T-helper 9 cell (primary cell): ENCODE results near the gene ART3.

Experiments used
- DNase-seq: peaks from one replicate; pipeline ENCODE4 v3.0.0-alpha.2; 2020

ART3 gene

DNA sequence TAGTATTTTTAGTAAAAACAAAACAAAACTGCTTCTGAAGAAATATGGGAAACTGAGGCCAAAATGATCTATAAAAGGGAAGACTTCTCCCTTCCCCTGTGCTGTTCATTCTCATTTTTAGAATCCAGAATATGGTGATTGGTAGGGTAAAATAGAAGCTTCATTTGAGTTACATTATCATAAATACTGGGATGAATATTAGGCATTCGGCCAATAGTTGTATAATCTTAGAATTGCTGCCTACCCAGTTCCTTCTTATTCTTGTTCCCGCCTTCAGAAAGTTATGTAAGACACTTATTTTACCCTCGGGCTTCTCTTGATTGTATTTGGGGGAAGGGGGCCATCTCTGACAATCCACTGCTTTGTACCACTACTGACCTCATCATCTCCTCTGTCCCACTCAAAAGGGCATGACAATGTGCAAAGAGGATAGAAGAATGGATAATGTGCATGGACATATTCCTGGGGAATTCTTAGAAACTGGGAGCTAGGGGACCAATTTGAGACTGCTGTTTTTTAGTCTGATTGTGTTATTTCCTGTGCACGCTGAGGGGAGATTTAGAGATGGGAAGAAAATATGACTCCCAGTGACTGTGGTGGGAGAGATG, 588 bp downstream of the ART3 start:
- no peak for DNase-seq

DNA sequence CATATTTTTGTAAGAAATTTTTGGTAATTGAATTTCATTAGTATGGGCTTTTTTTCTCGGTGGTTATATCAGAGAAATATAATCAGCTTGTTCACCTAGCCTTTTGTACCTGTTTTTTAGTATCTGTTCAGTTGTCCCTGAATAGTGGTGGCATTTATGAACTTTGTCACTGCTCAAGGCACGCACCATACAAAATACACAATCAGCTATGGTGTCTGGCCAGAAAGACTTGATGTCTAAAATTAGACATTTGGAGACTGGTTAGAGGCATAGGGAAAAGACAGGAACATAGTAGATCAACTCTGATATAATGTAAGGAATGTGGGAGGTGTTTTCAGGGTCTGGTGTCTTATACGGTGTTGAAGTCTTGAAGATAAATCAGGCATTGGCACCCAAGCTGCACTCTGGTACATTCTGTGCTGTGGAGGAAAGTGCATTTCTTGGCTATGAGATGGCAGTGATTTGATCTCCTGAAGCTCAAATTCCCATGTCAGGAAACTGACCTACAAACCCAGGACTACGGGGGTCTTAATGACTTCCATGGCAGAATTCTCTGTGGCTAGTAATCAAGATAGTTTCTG, 3.6 kb downstream of the ART3 start:
- DNase-seq: no peak

DNA sequence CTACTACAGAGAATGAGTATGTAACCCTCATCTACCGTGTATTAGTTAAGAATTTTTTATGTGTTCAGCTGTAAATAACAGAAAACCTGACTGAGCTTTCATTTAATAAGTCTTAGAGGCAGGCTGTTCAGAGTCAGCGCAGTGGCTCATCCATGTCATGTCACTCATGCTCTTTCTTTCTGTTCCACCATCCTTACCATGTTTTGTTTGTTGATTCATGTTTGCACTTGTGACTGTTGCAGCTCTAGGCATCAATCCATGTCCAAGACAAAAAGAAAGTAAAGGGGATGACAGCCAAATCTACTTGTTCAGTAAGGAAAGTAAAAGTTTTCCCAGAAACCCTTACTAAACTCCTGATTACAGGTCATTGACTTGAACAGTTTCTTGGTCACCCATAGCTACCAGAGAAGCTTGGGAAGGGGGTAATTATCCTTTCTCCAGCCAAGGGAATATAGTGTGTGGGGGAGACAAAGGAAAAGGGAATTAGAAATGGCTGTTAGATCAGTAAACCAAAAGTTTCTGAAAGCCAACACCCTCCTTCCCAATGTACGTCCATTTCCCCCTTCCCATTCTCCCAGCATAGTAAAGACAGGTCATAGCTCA, 9.0 kb downstream of the ART3 start:
- DNase-seq: no peak

DNA sequence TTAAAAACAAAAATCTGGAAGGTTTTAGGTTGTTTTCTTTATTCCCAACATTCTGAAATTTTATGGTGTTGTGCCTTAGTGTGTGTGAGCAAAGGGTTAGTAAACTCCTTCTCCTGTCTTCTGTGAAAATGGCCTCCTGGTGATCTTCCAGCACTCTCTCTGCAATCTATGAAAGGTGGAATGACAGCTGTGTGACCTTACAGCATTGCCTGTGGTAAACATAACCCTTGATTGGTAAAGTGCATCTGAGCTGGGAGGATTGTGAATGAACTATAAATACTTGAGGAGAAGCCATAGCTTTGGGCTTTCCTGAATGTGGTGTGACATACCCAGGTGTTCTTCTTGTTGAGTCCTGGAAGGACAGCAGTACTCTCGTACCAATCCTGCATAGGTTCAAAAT, 10.0 kb downstream of the ART3 start:
- DNase-seq: no peak

DNA sequence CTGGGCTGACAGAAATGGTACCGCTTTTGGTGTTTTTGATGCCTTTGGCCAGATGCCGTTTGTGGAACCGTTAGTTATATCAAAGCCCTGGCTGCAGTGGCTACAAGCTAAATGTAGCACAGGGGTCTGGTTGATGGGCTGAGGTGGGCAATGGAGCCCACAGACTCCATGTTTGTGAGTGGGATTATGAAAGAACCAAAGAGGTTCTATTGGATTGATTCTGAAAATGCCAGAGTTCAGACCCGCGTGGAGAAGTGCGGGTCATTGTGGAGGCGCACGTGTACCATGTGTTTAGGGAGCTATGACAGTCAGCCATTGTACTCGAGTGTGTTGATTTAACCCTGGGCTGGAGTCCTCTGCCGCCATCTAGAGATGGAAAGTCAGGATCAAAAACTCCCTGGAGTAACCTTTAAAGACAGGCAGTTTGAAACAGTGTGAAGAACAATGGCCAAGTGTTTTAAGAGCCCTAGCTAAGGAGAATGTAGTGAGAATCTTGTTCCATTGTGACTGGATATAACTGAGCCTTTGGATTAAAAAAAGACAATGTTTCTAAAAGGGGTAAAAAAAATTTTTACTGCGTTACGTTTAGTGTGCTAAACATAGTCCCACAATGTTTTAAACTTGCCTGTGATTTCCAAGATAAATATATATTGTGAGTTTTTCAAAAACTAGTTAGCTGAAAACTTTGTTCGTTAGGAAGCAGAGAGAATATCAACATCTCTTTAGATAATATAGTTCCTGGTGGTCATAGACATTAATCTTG, 12.7 kb downstream of the ART3 start:
- DNase-seq: no peak

DNA sequence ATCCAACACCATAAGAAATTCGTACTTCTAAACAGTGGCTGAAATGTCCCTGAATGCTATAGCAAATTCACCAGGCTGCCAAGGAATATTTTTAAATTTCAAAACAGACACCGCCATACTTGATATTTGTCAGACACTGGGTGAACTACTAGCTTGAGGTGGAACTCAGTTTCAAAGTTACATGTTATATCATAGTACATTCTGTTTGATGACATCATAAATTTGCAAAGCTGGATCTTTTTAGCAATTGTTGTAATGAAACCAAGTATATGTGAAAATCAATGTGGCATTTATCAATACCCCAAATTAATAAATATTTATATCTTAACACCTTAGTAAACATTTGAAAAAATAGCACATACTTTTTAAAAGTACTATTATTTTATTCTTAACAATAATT, 14.2 kb downstream of the ART3 start:
- DNase-seq: no peak

DNA sequence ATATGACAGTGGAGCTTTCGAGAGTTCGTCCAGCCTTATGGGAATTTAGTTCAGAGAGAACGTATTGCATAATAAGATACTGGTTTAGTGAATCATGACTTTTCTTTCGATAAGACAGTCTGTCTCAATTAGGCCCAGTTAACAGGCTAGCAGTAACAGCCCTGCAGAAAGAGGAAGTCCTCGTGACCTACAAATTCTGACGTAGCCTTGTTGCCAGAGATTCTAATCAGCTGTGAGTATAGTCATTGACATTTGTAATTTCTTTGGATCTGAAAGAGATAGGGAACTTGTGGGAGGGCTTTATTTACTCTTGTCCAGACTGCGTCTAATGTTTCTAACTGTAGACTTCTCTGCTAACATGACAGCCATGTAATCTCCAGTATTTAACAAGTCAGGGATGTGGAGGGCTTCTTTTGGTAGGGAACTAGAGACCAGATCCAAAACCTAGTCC, 15.8 kb downstream of the ART3 start:
- no peak for DNase-seq

DNA sequence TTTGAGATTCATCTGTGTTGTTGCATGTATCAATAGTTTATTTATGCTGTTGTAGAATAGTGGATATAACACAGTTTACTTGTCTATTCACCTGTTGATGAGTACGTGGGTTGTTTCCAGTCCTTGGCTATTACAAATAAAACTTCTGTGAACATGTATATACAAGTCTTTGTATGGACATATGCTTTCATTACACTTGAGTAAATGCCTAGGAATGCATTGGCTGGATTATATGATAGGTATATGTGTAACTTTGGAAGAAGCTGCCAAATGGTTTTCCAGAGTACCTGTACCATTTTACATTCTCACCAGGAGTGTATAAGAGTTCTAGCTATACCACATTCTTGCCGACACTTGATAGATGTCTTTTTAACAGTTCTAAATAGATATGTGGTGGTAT, 16.5 kb downstream of the ART3 start:
- DNase-seq: no peak

DNA sequence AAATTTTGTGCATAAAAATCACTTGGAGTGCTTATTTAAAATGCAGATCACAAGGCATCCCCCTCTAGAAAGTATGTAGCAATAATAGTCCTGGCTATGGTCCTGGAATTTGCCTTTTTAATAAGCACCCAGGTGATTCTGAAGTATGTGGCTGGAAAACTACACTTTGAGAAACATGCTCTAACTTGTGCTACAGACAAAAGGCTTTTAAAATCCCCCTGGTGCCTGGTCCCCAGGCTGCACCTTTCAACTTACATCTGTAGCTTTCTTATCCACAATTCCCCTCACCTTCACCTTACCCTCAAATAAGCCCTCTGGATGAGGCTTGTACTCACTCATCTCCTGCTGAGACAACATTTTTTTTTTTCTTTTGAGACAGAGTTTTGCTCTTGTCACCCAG, 21.1 kb downstream of the ART3 start:
- DNase-seq: no peak

DNA sequence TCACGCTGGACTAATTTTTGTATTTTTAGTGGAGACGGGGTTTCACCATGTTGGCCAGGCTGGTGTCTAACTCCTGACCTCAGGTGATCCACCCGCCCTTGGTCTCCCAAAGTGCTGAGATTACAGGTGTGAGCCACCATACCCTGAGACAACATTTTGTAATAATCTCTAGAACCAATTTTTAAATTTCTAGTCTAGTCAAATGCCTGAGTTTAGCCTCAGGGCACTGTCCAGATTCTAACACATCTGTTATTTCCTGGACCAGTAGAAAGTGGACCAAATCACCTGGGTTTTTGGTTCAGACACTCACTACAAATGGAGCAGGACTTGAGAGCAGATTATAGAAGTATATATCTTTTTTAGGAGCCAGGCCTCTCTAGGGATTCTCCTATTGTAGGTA, 21.6 kb downstream of the ART3 start:
- DNase-seq: no peak

DNA sequence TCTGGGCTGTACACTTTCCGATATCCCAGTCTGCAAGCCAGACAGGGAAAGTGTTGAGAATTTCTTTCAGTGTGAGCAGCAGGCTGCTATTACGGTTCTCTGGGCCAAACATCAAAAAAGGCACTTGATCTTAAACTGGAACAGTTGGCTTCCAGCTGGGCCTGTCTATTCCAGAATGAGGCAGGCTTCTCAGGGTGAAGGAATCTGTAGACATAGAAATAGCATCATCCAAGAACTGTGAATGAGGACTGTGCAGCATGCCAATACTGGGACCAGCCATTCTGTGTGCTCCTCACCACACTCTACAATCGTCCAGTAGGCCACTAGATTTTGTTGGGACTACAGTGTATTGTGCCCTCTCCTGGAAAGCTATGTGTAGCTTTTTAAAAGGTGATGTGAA, 31.1 kb downstream of the ART3 start:
- DNase-seq: no peak

DNA sequence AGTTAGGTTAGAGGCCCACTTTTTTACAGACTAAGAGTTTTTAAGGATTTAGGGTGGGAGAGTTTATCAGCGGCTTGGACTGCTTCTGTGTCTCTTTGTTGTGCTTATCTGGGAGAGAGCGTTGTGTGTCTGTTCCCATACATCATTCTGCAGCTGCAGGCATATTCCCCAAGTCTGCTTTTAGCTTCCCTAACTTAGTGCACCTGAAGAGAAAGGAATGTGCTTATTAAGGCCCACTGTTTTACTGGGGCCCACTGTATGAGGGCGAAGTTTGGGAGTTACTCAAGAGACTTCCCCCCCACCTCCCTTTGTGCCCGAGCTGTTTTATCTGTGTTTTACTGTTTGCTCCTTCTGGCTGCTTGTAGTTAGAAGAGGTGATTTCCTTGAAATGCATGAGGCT, 31.9 kb downstream of the ART3 start:
- no peak for DNase-seq

DNA sequence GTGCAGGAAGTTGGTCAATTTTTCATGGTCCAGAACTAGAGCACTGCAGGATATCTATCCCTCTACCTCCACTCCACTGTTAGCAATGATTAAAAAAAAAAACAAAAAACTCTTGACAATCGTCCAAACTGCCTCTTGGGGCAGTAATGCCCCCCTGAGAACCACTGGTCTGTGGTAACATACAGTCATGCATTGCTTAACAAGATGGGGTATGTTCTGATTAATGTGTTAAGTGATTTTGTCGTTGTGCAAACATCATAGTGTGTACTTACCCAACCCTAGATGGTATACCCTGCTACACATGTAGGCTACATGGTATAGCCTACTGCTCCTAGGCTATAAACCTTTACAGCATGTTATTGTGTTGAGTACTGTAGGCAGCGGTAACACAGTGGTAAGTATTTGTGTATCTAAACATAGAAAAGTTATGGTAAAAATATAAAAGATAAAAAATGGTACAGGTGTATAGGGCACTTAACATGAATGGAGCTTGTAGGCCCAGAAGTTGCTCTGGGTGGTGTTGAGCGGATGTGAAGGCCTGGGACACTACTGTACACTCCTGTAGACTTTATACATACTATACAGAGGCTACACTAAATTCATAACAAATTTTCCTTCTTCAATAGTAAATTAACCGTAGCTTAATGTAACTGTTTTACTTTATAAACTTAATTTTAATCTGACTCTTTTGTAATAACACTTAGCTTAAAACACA, 34.1 kb downstream of the ART3 start:
- no peak for DNase-seq

DNA sequence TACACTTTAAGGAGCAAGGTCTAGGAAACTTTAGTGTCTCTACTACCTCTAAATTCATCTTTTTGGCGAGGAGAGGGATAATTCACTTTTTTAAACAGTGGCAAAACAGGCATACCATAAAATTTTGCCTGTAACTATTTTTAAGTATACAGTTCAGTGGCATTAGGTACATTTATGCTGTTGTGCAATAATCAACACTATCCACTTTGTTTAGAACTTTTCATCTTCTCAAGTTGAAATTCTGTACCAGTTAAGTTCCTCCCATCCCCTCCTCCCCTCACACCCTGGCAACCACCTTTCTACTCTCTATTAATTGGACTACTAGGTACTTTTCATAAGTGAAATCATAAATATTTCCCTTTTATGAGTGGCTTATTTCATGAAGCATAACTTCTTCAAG, 42.3 kb downstream of the ART3 start:
- DNase-seq: no peak

DNA sequence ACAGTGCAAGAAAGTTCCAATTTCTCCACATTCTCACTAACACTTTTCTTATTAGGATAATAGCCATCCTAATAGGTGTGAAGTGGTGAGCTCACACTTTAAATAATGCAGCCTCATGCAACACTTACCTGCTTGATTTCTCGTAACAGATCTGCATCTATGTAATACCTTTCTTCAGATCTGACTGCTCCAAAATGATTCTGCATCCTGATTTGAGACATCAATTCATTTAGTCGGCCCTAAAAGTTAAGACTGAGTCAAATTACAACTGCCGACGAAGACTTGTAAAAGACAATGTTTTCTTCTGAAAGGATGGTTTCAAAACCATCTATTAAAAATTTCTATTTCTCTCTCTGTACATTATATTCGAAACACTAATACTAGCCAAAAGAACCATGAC, 43.0 kb downstream of the ART3 start:
- no peak for DNase-seq

DNA sequence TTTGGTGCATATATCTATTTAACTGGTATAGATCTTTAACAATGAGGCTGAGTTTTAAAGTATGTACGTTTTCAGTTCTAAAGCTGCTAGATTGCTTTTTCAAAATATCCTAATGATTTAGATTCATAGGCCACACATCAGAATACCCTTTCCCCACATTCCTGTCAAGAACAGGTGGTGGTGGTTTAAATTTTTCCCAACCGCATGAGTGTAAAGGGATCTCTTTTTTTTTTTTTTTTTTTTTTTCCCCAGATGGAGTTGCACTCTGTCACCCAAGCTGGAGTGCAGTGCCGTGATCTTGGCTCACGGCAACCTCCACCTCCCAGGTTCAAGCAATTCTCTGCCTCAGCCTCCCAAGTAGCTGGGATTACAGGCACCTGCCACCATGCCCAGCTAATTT, 45.7 kb downstream of the ART3 start:
- DNase-seq: no peak

DNA sequence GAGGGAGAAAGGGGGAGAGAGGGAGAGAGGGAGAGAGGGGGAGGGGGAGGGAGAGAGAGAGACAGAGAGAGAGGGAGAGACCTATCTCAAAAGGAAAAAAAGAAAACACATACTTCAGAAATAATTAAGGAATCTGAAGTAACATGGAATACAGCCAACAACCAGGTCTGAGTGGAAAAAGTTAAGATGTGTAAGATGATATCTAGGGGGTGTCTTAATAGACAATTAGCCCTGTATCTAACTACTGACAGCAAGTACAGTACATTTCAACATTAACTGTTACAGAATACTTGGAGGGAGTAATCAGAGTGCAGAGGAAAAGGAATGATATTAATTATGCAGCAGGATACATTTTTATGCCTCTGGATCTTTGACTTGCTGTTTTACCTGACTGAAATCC, 51.3 kb downstream of the ART3 start:
- no peak for DNase-seq

DNA sequence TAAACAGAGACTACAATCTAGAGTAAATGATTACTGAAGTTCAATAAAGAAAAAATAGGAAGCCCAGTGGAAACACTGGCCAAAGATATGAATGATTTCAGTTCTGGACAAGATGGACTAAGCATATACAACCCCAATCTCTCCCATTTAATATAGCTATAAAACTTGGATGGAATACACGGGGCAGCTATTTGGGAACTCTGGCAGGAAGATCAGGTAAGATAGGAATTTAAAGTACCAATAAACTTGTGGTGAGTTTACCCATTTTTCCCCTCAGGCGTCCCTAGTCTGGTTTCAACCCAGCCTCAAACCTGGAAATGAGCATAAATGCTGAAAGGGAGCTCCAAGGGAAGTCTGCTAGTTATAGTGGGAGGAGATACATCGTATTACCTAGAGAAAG, 53.2 kb downstream of the ART3 start:
- no peak for DNase-seq

DNA sequence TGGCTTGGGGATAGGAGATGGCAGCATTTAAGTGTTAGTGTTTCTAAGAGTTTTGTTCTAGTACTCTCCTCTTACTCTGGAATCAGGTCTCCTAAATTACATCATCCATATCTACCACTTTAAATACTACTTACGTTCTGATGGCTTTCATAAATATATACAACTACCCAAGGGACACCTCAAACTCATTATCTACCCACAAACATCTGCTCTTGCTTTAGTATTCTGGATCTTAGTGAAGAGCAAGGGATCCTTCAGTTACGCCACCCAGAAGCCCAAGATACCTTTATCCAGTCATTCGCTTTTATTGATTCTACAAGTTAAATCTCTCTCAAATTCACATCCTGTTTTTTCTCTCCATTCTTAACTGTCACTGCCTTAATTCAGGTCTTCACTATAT, 66.7 kb downstream of the ART3 start:
- DNase-seq: no peak

DNA sequence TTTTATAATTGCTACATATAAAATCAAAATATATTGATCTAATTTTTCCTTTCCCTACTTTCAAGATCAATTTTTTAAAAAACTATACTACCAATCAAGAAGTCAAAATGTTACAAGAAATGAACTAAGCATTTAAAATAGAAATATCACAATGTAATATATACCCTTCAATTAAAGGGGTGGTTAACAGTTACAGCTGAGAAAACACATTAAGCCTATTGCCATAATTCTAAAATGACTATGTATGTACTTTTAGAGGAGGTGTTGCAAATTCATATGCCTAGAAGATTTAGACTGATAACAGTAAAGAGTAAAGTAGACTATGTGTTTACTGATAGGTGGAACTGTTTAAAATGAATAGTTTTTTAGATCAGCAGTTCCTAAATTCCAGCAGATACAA, 70.0 kb downstream of the ART3 start:
- no peak for DNase-seq

DNA sequence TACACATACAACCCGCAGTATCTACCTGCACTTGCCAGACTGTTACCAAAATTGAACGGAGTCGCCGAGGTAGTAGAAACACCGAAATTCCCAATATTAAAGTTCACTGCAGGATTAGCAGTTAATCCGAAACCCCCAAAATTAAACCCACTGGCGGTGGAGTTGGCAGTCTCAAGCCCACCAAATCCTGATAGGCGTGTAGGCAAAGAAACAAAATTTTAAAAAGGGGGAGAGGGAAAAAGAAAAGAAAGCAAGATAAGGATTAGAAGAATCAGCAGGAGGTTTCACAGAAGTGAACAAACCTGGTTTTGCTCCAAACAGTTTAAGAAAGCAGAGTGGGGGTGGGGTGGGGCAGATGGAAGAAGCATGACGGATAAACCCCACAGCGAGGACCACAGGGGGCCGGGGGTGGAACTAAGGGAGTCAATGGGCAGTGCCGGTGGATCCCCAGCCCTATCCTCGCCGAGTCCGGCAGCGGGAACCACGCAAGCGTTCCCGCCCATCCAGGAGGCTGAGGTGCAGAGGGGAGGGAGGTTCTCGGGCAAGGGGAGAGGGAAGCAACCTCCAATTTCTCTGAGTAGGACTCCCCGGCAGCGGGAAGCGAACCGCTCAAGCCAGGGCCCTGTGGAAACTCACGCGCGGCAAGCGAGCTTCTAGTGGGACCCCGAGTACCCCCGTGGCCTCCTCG, 73.1 kb downstream of the ART3 start:
- DNase-seq: peak; percentile 5

DNA sequence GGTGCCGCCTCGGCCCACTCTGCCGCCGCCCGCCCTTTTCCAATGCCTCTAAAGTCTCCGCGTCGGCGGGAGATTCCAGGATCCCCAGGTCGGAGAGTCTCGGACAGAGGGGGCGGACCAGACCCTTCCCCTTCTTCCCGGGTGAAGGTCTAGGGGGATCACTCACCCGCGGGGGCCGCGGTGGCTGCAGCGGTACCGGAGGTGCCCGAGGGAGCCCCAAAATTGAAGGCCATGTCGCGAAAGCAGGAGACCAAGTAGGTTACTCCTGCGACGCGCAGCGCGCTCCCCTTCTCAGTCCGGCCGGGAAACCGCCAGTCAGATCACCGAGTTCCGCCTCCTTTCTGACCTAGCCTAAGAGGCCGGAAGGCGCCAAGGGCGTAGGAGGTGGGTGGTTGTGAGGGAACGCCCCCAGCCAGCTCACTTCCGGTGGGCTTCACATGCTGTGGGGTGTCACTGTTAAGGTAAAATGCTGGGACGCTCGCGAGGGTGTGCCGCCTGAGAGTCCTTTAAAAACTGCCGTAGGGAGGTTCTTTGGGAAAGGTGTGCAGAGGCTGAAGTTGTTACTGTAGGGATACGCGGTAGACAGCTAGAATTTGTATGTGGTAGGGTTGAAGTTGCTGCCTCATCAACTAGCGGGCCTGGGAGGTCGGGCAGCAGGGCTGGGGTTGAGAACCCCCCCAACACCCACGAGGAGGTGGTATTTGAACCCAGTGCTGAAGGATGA, 73.8 kb downstream of the ART3 start, which contains the start of gene NUP54:
TSS of gene NUP54 (minus strand) at position 256 of the 724 bp plus-strand sequence. CDS start at position 233, 23 bp downstream.
- peak; percentile 88 for DNase-seq
